H54 (cell line): ENCODE data around the gene DOCK3.
A peak's percentile ranks its signal among the peaks of the same experiment; 100 is the strongest.

Source experiments
- DNase-seq: peaks from one replicate; pipeline ENCODE4 v3.0.0; 2011; ENCODE audit warnings: low spot score, mixed read lengths; ENCODE audit not compliant: insufficient read length
- FAIRE-seq: peaks from 3 replicates; lab custom pipeline; 2011; peaks lifted over from hg19 to GRCh38; lab: Jason Lieb, UNC
- POLR2A ChIP-seq: IDR thresholded peaks from 2 replicates; pipeline ENCODE4 v1.6.1; 2011; ENCODE audit warnings: low read depth, mild to moderate bottlenecking, low read length

Gene DOCK3, protein sequence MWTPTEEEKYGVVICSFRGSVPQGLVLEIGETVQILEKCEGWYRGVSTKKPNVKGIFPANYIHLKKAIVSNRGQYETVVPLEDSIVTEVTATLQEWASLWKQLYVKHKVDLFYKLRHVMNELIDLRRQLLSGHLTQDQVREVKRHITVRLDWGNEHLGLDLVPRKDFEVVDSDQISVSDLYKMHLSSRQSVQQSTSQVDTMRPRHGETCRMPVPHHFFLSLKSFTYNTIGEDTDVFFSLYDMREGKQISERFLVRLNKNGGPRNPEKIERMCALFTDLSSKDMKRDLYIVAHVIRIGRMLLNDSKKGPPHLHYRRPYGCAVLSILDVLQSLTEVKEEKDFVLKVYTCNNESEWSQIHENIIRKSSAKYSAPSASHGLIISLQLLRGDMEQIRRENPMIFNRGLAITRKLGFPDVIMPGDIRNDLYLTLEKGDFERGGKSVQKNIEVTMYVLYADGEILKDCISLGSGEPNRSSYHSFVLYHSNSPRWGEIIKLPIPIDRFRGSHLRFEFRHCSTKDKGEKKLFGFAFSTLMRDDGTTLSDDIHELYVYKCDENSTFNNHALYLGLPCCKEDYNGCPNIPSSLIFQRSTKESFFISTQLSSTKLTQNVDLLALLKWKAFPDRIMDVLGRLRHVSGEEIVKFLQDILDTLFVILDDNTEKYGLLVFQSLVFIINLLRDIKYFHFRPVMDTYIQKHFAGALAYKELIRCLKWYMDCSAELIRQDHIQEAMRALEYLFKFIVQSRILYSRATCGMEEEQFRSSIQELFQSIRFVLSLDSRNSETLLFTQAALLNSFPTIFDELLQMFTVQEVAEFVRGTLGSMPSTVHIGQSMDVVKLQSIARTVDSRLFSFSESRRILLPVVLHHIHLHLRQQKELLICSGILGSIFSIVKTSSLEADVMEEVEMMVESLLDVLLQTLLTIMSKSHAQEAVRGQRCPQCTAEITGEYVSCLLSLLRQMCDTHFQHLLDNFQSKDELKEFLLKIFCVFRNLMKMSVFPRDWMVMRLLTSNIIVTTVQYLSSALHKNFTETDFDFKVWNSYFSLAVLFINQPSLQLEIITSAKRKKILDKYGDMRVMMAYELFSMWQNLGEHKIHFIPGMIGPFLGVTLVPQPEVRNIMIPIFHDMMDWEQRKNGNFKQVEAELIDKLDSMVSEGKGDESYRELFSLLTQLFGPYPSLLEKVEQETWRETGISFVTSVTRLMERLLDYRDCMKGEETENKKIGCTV (N-terminal part only)

DNA sequence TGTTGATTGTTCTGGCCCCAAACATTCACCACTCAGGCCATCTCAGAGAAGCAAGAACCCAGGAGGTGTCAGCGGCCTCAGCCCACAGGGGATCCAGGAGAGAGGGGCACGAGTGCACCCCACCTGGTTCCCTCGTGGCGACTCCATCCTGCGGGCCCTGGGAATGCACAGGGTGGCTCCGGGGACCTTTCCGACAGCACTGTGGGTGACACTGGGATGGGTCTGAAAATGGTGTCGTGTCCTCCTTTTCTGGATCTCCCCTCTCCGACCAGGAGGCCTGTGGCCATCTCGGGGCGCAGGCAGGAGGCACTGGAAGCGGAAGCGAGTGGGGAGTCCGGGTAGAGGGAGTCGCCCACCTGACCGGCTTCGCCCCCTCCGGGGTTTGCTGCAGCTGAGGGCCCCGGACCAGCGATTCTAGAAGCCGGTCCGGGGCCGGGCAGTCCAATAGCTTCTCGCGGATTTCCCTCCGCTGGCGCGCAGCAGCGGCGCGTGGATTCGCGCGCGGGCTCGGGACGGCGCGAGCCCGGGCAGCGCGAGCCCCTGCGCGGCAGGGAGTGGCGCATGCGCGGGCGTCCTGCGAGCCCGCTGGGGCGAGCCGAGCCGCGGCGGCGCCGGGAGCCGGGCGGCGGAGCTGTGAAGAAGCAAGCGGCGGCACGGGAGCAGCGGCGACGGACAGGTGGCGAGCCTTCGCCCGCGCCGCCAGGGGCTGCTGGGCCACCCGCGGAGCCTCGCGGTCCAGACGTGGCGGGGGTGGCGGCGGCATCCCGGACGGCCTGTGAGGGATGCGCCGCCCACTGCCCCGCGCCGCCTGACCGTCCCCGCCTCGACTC is at the start of gene DOCK3:
Gene DOCK3 (plus strand): TSS at position 579 of the 830 bp plus-strand sequence. CDS start 337 bp downstream, outside the sequence.
- FAIRE-seq (no peak), DNase-seq (peak; percentile 72)
- 0 out of 2 replicates have a peak, but pooled peaks have one; percentile 31 for TF ChIP-seq POLR2A

- DNase-seq (no peak), FAIRE-seq (no peak)
- no peak for TF ChIP-seq POLR2A
Measured at GRCh38 chr3:50625231-50626182, 49.2 kb upstream of the DOCK3 start.

DNA sequence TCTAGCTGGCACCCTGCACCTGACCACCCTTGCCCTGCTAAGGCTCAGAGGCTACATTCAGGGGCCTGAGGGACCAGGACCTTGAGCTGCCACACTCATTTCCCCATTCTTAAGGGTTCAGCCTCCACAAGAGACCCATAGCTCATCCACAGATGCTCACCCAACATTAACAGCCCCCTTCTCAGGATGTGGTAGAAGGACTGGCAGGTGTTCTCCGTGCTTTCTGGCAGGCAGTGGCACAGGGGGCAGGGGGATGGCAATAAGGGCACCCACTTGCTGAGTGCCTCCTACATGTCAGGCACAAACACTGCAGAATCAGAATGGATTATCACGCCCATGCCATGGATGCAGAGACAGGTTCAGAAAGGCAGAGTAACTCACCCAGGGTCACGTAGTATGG is 48.3 kb upstream of the DOCK3 start:
- DNase-seq (no peak), FAIRE-seq (no peak)
- no peak for TF ChIP-seq POLR2A

DNA sequence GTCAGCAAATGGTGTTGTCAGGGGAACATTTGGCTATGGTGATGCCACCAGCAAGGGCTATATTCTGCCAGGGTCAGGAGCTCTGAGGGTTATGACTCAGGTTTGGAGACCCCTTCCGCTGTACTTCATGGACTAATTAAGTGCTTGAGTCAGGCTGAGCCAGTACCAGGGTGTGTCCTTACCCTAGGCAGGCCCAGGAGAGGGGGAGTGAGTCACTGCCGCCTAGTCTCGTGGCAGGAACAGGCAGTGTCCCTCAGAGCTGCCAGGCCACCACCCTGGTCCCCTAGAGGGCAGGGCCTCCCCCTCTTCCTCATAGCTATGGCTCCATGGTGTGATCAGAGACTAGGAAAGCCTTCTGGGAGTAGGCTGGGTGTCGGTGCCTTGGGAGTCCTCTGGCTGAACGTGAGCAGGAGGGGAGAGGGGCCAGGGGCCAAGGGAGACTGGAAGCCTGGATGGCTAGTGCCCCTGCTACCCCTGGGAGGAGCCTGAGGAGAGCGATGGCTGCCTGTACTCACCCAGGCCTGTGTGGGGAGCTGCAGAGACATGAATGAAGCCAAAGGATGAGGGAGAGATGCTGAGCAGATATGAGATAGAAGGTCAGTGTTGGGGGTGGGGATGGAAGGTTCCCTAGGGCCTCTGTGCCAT is 47.2 kb upstream of the DOCK3 start:
- no peak for TF ChIP-seq POLR2A
- FAIRE-seq = peak; percentile 78
- peak; percentile 91 for DNase-seq

- DNase-seq (no peak), FAIRE-seq (no peak)
- TF ChIP-seq POLR2A = no peak
Measured at GRCh38 chr3:50628601-50629000, 46.1 kb upstream of the DOCK3 start.

DNA sequence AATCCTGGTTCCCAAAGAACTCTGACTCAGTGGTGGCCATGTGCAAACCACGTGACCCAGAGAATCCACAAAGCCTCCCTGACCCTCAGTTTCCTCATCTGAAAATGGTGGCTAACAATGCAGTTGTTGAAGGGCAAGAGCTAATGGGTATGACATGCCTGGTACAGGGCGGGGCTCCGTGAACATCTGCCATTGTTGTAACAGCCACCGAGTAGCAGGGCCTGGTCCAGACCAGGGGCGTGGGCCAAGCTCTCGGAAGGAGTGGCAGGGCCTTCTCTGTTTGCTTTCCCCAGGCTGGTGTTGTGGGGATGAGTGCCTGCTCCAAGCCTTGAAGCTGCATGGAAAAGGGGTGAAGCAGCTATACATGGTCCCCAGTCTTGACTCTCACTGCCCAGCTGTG is 44.3 kb upstream of the DOCK3 start:
- FAIRE-seq = no peak
- DNase-seq = no peak
- no peak for TF ChIP-seq POLR2A

GRCh38 chr3:50630877-50631276 is 43.9 kb upstream of the DOCK3 start:
- FAIRE-seq (no peak), DNase-seq (no peak)
- no peak for TF ChIP-seq POLR2A

GRCh38 chr3:50632450-50632849 is 42.3 kb upstream of the DOCK3 start:
- DNase-seq (no peak), FAIRE-seq (no peak)
- no peak for TF ChIP-seq POLR2A

DNA sequence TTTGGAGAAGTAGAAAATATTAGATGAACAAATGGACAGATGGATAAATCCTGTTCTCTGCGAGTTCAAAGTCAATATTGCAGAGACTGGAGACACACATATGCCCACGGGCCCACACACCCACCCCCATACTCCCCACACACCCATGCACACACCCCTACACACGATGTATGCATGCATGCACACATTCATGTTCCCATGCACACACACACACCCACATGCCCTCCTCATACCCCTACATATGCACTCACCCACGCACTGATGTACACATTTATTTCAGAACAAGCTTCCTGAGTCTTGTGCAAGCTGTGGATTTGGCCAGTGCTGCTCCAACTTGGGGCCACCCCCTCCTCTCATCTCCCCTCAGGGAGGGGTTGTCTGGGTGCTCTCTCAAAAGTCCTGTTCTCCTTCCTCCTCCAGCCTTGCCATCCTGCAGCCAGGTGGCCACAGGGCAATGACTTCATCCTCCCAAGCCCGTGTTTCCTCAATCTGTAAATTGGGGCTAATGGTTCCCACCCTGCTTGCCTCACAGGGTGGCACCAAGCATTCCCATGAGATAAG is 41.4 kb upstream of the DOCK3 start:
- no peak for DNase-seq
- no peak for TF ChIP-seq POLR2A
- FAIRE-seq = no peak

DNA sequence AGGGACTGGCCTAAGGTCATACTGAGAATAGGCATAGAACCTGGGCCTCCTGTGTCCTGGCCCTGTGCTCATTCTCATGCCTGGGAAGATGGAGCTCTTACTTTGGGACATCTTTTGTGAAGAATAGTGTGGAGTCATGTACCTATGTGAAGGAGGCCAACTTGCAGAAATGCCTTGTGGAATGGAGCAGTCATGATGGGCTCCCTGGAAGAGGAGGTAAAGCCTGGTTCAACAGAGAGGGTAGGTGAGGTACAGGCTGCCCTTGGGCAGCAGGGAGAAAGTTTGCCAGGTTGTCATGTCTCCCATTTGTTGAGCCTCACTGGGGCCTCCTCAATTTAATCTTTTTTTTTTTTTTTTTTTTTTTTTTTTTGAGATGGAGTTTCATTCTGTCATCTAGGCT is 39.7 kb upstream of the DOCK3 start:
- TF ChIP-seq POLR2A = no peak
- FAIRE-seq (no peak), DNase-seq (no peak)

GRCh38 chr3:50637011-50637410 is 37.7 kb upstream of the DOCK3 start:
- DNase-seq (no peak), FAIRE-seq (no peak)
- no peak for TF ChIP-seq POLR2A

GRCh38 chr3:50637945-50638344 is 36.8 kb upstream of the DOCK3 start:
- no peak for TF ChIP-seq POLR2A
- DNase-seq (no peak), FAIRE-seq (no peak)
